GM12872 (cell line): ENCODE data around the gene TANC1.

ENCODE experiments used
- CTCF ChIP-seq: IDR thresholded peaks from 3 replicates; pipeline ENCODE4 v1.5.1; 2011; ENCODE audit warnings: low read depth, mild to moderate bottlenecking, low read length, moderate library complexity; ENCODE audit not compliant: insufficient read depth

Gene TANC1

GRCh38 chr2:159219394-159219998, 251.1 kb downstream of the TANC1 start:
- TF ChIP-seq CTCF = no peak

- no peak for TF ChIP-seq CTCF
Observed at GRCh38 chr2:159224061-159224813, 255.8 kb downstream of the TANC1 start.

GRCh38 chr2:159225025-159226016, 256.9 kb downstream of the TANC1 start:
- no peak for TF ChIP-seq CTCF

GRCh38 chr2:159226059-159226461, 257.6 kb downstream of the TANC1 start:
- TF ChIP-seq CTCF = no peak

- no peak for TF ChIP-seq CTCF
Observed at GRCh38 chr2:159226608-159227385, 258.4 kb downstream of the TANC1 start.

- TF ChIP-seq CTCF = no peak
Observed at GRCh38 chr2:159227467-159227866, 259.0 kb downstream of the TANC1 start.
